ENCODE data around the gene NOS1AP.
"Not testable (repeated sequence)": the region's sequence is repeated elsewhere in the genome, so short reads cannot be mapped to it uniquely, and the experiment has no call there.

NOS1AP gene

DNA sequence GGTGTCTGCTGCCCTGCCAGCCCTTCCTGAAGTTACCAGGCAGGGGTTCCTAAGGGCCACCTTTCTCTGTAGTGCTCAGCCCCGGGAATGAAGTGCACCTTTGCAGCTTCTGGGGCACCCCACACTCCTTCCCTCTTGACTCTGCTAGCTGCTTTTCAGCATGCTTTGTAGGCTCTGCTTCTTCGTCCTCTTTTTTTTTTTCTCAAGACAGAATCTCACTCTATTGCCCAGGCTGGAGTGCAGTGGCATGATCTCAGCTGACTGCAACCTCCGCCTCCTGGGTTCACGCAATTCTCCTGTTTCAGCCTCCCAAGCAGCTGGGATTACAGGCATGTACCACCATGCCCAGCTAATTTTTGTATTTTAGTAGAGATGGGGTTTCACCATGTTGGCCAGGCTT lies 282.4 kb downstream of the NOS1AP start:
- not testable (repeated sequence) for DNase-seq

DNA sequence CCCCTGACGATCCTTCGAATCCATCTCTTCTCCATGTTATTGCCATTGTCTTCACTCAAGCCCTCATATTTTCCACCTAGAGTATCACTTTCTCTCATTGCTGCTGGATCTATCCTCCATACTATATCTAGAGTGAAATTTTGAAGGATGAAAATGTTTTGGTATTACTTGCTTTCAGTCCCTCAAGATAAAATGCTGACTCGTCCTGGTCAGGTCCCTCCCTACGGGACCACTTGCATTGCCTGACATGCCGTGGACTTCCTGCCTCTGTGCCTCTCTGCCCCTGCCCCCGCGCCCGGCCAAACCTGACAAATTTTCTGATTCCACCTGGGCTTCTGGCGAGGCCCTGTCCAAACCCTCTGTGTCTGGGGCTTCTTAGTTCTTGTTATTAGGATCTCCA lies 283.6 kb downstream of the NOS1AP start:
- no peak for DNase-seq

DNA sequence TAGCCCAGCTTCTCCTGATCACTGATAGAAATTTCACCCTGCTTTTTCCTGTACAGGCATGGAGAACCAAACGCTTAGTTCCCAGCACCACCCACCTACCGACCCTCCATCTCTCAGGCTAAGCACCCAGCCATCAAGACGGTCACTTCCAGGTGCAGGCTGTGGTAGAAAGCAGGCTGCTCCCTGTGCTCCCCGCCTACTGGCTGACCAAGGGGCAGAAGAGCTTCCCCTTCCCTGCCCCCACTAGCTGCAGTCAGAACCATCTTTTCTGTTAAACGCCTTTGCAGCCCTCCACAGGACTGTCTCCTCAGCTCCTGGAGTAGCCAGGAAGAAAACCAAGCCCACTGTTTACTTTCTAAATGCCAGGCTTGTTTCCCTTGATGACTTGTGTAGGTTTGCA lies 284.2 kb downstream of the NOS1AP start:
- DNase-seq = no peak

DNA sequence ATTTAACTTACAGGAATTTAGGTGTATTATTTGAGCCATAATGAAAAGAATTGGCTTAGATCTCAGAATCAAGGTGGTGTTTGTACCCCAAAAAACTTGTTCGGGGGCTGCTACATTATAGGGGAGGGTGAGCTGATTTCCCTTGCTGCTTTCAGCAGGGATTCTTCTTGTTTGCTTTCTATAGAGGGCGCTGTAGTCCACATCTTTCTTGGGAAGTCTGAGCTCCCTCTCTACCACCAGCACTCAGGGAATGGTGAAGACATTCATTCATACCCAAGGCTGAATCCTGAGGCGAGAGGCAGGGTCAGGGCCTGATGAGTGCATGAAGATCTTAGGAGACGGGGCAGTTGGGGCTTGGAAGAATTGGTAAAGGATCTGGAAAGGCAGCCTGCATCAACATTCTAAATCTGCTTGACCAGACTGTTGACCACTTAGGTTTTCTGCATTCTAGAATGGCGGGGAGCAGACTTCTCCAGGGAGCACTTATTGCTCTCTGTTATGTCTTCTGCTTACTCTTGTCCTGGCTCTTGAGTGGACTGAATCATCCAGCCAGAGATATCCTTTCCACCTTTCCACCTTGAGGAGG lies 288.3 kb downstream of the NOS1AP start:
- DNase-seq = no peak

DNA sequence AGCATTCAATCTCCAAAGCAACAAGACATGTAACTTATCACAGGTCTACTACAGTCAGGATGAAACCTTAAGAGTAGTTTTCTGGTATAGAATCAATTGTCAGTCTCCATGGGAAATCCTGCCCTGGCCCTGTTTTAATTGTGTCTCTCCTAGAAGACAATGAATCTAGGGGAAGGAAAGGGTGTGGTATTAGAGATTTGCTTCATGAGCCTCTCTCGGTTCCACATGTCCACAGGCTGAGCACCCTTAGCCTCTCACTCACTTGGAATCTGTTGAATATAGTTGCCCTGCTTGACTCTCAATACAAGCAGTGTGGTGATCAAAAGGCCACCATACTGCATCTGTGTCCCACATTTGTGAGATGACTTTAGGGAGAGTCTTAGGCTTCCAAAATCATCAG lies 289.4 kb downstream of the NOS1AP start:
- no peak for DNase-seq

DNA sequence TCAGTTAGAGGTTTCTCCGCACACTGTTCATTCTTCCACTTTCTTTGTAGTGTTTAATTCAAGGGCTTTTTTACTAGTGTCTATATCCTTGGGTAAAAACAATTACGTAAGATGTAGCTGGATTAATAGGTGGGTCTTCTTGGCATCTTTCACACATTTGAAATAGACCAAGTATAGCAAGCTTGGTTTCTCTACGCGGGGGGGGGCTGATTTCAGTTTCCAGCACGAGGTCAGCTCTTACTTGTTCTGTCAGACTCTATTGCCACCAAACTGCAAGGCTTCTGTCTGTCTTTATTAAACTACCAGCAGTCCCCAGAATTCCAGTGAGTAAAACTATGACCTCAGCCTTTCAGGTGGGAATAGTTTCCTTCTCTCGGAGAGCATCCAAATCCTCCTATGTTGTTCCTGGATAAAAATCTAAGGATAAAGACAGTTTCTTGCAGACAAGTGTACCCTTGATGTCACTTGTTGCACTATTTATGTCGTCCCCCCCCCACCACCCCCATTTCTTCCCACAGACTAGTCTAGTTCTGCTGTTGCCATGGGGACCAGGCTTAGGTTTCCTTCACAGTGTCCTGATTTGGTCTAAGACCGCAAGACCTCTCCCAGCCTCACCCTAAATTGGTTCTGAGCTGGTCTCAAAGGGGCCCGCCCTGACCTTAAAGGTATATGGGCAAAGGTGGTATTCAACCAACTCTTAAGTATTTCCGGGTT lies 290.2 kb downstream of the NOS1AP start:
- DNase-seq = no peak

DNA sequence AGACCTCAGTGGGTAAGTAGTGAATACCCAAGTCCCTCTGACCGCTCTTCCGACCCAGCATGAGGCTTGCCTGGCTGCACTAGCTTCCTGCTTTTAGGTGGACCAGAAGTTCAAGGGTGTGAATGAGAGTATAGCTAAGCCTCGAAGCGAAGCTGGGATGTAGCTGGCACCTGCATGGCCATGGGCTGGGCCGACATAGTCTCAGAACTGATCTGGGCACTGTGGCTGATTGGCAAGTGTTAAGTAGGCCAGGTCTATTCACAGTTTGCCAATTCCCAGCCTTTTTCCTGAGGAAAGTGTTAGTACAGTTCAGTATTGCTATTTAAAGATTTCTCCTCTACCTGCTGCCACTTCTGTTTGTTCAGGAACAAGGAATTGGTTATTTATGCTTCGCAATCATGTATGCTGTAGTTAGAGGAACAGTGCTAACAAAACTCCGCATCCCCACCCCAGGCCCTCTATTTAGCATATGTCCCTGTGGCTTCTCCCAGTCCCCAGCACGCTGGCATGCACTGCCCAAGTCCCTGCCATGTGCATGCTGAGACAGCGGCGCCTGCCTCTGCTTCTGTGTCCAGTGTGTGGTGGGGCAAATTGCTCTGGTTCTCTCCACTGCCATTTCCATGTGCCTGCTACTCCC lies 290.9 kb downstream of the NOS1AP start:
- no peak for DNase-seq

DNA sequence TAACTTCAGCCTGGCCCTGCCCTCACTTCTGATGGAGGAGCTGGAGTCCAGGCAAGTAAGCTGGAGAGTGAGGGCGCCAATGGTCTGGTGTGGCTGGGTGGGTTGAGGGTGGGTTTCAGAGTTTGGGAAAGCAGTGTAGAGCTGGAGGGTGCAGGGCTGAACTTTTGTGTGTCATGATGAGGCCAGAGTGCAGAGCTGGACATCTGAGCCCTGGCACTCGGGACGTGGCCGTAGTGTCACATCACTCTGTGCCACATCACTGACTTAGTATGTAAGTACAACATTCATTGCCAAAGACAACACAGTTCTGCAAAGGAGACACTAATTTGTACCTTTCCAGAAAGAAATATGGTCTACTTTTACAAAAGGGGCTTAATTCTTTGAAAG lies 291.4 kb downstream of the NOS1AP start:
- DNase-seq = no peak

DNA sequence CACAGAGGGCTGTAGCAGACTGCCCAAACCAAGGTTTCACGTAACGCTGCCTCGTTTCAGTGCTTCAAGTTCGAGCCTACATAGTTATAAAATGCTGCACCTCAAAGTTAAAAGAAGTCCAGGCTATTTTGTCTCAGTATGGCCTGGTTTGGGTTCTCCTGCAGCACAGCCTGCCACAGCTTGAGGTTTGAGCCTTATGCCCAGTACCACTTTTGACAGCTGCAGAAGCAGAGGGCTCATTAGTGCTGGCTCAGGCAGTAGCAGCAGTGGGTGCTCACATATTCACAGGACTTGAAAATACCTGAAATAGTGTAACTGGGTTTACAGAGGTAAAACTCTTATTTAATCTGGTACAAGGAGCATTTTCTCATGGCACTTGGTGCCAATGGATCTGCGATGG lies 291.9 kb downstream of the NOS1AP start:
- DNase-seq = no peak

DNA sequence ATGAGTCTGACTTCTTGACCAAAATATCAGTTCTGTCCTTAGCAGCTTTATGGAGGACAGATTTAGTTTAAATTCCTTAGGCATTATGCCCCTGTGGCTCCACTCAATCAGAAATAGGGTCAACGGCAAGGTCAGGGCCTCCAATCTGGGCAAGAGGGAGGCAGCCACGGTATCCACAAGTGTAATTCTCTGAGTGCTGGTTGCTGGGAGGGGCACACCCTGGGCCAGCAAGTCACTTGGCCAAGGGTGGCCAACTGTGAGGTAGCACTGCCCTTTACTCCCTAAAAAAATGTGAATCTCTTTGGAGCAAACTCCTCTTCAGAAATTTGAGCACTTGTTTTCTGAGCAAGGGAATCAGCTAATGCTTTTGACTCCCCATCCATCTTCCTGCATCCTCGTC lies 294.3 kb downstream of the NOS1AP start:
- no peak for DNase-seq

DNA sequence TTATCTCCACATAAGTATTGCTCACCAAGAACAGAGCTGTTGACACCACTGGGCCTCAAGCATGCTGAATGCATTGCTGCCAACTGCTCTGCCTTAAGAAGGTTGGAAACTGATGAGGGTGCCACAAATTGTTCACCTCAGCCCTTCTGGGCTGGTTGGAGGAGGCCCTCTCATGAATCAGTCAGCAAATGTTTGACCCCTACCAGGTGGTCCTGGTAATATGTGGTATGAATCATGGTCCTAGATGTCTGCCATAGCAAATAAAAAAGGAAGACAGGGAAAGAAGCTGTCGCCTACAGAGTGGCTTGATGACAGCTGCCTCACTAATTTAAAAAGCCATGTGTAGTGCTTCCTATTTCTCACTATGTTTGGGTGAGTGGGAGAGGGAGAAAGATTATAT lies 295.0 kb downstream of the NOS1AP start:
- DNase-seq = no peak

DNA sequence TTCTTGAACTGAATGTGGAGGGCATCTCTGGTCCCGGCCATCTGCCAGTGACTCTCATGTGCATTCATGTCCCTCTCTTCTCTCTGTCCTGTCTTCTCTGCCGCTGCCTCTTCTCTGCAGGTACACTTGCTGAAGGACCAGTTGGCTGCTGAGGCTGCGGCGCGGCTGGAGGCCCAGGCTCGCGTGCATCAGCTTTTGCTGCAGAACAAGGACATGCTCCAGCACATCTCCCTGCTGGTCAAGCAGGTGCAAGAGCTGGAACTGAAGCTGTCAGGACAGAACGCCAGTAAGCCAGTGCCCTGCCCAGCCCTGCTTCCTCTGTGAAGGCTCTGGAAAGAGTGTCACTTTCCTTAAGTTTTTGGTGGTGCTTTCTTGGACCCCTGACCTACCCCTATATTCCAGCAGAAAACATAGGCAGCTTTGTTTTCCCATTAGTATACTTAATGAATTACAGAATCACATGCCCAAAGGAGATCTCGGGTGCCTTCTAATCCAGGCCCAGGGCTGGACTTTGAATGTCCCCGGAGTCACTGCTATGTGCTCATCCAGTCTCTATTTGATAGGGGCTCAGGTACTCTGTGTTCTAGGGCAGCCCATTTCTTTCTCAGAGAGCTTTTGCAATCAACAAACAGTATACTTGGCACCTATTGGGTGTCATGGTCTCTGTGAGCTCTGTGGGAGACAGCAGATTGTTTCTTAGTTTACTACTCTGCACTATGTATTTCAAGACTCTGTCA lies 296.0 kb downstream of the NOS1AP start:
- no peak for DNase-seq

DNA sequence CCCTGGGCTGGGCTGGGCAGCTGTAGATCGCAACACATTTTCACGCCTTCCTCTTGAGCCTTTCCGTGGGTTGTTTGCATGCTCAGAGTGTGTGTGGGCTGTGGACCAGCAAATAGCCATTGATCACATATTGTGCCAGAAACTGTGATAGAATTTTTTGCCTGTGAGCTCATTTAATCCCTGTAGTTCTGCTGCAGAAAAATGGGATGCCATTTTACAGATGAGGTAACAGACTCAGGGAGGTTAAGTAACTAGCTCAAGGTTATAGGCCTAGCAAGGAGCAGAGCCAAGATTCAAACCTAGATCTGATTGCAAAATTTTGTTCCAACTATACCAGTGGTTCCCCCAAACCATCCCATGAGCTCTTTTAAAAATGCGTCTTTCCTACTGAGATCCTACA lies 296.7 kb downstream of the NOS1AP start:
- DNase-seq = no peak

DNA sequence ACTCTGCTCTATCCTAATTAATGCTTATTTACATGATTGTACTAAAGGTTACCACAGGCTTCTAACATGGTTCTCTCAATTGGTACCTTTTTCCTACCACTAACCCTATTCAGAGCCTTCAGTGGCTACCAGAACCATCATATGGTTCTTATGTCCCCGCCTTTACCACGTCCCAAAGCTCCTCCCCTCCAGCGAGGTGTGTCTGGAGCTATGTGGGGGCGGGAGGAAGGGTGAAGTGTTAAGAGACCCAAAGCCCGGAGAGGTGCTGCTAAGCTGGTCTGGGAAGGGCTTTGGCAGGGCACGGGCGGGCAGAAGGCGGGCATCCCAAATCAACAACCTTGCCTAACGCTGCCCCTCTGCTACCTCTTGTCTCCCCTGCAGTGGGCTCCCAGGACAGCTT lies 297.2 kb downstream of the NOS1AP start:
- DNase-seq = no peak

DNA sequence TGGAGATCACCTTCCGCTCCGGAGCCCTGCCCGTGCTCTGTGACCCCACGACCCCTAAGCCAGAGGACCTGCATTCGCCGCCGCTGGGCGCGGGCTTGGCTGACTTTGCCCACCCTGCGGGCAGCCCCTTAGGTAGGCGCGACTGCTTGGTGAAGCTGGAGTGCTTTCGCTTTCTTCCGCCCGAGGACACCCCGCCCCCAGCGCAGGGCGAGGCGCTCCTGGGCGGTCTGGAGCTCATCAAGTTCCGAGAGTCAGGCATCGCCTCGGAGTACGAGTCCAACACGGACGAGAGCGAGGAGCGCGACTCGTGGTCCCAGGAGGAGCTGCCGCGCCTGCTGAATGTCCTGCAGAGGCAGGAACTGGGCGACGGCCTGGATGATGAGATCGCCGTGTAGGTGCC lies 297.6 kb downstream of the NOS1AP start:
- no peak for DNase-seq

DNA sequence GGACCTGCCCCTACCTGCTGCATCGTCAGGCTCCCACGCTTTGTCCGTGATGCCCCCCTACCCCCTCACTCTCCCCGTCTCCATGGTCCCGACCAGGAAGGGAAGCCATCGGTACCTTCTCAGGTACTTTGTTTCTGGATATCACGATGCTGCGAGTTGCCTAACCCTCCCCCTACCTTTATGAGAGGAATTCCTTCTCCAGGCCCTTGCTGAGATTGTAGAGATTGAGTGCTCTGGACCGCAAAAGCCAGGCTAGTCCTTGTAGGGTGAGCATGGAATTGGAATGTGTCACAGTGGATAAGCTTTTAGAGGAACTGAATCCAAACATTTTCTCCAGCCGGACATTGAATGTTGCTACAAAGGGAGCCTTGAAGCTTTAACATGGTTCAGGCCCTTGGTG lies 298.3 kb downstream of the NOS1AP start:
- DNase-seq = no peak

DNA sequence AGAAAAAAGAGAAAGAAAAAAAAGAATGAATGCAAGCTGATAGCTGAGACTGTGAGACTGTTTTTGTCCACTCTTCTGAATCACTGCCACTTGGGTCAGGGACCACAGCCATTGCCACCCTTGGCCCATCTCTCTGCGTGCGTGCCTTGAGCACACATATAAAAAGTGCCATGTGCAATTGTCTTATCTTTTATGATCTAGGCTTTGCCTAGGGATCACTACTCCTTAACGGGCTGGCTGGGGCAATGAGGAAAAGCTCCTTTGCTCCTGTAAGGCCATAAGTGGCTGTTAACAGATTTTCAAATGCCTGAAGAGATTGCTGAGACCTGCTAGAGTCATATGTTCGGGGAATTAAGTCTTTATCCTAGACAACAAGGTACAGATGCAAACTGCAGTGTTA lies 299.0 kb downstream of the NOS1AP start:
- no peak for DNase-seq

DNA sequence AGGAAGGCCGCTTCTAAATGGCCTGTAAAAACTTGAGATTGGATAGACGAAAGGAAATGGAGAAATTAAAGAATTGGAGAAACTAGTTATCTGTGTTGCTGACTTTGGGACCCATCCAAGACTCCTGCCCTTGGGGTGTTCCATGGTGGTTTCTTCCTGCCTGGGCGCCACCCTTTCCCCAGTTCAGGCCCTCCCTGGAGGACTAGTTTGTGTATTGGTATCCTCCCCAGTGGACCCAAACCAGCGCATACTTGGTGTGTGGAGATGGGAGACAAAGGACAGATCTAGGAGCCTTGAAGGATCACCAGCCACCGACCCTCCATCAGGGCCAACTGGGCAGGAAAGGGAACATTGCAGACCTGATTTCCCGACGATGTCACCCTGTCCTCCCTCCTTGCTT lies 300.1 kb downstream of the NOS1AP start:
- no peak for DNase-seq

DNA sequence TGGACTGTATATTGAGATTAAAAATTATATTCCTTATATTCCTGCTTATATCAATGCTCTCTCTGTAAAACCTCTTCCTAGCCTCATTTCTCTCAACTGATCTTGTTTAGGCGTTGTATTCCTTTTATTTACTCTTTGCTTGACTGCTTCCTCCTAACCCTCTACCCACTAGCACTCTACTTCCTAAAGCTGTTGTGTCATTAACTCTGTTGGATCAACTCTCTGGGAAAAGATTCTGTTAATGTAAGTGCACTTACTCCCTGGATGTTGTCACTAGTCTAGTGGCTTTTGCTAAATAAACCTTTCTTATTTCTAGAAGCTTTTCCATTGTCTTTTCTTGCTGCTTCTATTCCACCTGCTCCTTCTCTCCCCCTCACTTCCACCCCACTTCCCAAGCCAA lies 300.7 kb downstream of the NOS1AP start:
- no peak for DNase-seq

DNA sequence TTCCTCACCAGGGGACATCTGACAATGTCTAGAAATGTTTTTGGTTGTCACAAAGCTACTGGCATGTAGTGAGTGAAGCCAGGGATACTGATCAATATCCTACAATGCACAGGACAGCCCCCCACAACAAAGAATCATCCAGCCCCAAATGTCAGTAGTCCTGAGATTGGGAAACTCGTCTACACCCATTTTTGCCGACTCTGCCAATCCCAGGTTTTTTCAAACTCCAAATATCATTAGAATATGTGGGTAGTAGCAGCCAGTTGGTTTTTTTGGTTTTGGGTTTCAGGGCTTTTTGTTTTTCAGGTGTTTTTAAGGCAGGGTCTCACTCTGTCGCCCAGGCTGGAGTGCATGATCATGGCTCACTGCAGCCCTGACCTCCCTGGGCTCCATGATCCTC lies 301.2 kb downstream of the NOS1AP start:
- DNase-seq = no peak

DNA sequence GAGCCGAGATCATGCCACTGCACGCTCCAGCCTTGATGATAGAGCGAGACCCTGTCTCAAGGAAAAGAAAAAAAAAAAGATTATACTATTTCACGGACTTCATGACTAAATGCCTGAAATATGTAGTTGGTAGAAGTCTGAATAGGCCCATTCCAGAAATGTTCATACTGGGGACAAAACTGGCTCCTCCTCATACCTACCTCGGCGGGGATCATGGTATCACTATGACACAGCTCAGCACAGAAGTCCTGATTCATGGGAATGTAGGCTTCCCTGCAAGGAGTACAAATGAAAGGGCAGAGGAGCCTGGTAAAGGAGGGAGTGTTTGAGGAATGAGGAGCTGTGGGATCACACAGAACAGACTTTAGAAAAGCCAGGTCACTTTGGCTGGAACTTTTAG lies 302.1 kb downstream of the NOS1AP start:
- DNase-seq = no peak

DNA sequence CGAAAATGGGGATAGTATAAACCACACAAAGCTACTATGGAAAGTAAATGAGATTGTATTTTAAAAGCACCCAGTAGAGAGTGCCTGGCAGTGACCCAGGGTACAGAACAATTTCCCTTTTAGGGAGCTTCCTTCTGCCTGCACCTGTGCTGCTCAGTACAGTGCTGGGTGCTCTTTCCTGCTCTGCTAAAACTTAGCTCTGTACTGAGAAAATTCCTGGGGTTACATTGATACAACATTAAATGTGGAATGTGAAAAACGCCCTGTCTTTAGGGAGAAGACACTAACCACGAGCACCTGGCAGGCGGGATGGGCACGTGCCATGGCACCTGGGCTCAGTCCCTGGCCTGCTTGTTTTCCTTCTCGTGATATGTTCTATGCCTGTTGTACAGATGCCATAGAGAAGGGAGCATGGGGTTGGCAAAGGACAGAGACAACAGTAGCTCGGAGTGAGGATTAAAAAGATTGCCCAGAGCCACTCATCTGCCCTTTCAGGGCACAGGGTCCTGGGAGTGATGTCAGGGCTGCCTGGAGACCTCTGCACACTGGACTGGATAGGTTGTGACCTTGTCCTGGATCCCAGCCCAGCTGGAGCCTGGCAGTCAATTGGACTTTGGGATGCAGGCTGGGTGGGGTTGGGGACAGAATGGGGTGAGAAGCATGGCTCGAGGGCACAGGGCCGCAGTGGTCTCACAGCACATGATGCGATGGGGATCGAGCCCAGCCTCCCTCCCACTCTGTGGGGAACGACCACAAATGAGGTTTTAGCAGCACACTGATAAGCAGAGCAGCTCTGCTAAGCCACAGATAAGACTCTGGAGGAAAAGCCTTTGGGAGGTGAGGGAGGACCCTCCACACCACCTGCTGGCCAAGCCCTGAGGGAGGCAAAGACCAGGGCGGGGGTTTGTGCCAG lies 302.9 kb downstream of the NOS1AP start:
- DNase-seq = no peak

DNA sequence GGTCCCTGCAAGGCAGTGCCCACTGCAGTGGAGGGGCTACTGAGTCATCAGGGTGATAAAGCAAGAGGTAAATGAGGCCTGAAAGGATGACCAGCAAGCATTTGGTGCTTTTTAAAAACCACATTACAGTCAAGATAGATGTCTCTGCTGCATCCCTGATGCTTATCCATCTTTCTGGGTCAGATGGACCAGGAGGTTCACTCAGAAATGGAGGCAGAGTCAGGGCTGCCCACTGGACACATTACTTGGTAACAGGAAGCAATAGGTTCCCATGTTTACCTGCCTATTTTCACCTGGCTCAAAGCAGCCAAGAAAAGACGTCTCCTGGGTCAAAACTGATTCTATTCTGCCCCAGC lies 303.6 kb downstream of the NOS1AP start:
- no peak for DNase-seq

Measured in NCI-H1436 (cell line).